IPS DF 6.9 (cell line): ENCODE measurements around the gene KCNT2.

Experiments
- DNase-seq: peaks from one replicate; pipeline ENCODE4 v3.0.0-alpha.2; 2013; ENCODE audit warnings: low read depth, low spot score
- H3K27ac ChIP-seq: one replicate; pipeline ENCODE4 v1.5.1; 2013; ENCODE audit warnings: low read length, control low read depth
- H3K27me3 ChIP-seq: 2 replicates; pipeline ENCODE4 v1.6.1; 2013; ENCODE audit warnings: mild to moderate bottlenecking, low read length; ENCODE audit not compliant: control insufficient read depth, insufficient read depth
- H3K36me3 ChIP-seq: 2 replicates; pipeline ENCODE4 v1.6.1; 2013; ENCODE audit warnings: low read length; ENCODE audit not compliant: control insufficient read depth, insufficient read depth
- H3K4me1 ChIP-seq: 2 replicates; pipeline ENCODE4 v1.6.1; 2013; ENCODE audit warnings: low read length; ENCODE audit not compliant: control insufficient read depth, insufficient read depth
- H3K4me3 ChIP-seq: 2 replicates; pipeline ENCODE4 v1.5.1; 2013; ENCODE audit warnings: mild to moderate bottlenecking, low read length
- H3K9me3 ChIP-seq: 2 replicates; pipeline ENCODE4 v1.6.1; 2013; ENCODE audit warnings: low read length, inconsistent platforms; ENCODE audit not compliant: control insufficient read depth, insufficient read depth
- WGBS: extraction: QIAGEN DNeasy Blood & Tissue Kit; methylation state at CpG from one replicate; pipeline ENCODE4 v1.1.7; 2013; ENCODE audit warnings: mixed read lengths, missing lambda C conversion rate; ENCODE audit not compliant: insufficient read length, insufficient coverage; 5-methylcytosine and 5-hydroxymethylcytosine counted together

Gene KCNT2

DNA sequence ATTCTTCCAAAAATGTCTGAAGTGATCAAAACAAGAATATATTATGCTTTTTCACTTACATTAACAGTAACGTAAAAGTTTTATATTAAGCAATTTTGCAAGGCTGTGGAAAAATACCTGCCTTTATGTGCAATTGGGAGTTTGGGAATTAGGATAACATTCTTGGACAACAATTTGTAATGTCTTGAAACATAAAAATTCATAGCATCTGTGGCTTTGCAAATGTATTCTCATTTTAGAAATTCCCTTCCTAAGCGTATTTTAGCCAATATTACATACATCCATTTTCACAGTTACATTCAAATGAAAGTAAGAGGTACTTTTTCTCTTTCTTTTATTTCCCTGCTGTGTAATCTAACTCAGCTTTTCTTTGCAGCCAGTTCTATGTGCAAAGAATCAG is 30.2 kb upstream of the KCNT2 start:
- H3K27me3 ChIP-seq = no peaks in the 10 kb centered on the region
- WGBS = no CpG with 5 or more reads among the region's 2 CpGs
- no peaks in the 10 kb centered on the region for H3K36me3 ChIP-seq
- H3K27ac ChIP-seq = no peak overlapping the region
- no peaks in the 10 kb centered on the region for H3K9me3 ChIP-seq
- no peak overlapping the region for H3K4me3 ChIP-seq
- no peak for DNase-seq
- no peaks in the 10 kb centered on the region for H3K4me1 ChIP-seq

DNA sequence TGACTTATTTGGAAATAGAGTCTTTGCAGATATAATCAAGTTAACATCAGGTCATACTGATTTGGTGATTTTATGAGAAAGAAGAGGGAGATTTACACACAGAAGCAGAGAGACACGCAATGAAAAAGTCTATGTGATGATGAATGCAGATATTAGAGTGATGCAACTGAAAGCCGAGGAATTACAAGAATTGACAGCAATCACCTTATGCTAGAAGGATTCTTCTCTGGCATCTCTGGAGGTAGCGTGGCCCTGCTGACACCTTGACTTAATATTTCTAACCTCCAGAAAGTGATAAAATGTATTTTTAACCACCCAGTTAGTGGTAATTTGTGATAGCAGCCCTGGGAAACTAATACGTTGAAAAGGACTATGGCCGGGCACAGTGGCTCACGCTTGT is 29.4 kb upstream of the KCNT2 start:
- Histone ChIP-seq H3K4me1 (no peaks in the 10 kb centered on the region), H3K4me3 (no peak overlapping the region), H3K9me3 (no peaks in the 10 kb centered on the region), H3K27ac (no peak overlapping the region), H3K36me3 (no peaks in the 10 kb centered on the region), H3K27me3 (no peaks in the 10 kb centered on the region)
- WGBS = no CpG with 5 or more reads among the region's 6 CpGs
- DNase-seq = no peak

DNA sequence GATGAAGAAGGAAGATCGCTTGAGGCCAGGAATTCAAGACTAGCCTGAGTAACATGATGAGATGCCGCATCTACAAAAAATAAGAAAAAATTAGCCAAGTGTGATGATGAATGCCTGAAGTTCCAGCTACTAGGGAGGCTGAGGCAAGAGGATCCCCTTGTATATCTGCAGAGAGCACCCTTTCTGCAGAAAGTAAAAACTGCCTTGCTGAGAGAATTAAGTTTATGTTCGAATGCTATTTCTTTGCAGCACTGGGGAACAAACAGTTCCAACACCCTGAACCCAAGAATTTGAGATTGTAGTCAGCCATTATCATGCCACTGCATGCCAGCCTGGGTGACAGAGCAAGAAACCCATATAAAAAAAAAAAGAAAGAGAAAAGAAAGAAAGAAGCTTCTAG is 20.6 kb upstream of the KCNT2 start:
- no peak overlapping the region for H3K4me3 ChIP-seq
- no peaks in the 10 kb centered on the region for H3K4me1 ChIP-seq
- H3K9me3 ChIP-seq = no peaks in the 10 kb centered on the region
- WGBS = no CpG with 5 or more reads among the region's 3 CpGs
- DNase-seq = no peak
- no peak overlapping the region for H3K27ac ChIP-seq
- H3K36me3 ChIP-seq = no peaks in the 10 kb centered on the region
- no peaks in the 10 kb centered on the region for H3K27me3 ChIP-seq

DNA sequence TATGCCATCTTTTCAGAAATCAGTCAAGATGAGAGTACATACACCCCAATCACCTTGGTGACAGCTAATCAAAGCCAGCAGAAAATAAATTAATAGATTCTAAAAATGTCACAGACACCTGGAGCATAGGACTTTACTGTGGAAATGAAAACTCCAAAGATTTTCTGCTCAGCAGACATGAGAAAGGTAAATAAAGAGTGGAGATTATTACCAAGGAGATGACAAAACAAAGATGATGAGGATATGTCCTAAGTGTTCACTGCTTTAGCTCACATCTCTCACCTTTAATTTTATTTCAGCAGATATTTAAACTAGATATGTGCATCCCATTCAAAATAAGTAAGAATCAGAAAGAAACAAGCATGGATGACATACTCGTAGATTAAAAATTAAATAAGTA is 14.8 kb upstream of the KCNT2 start:
- Histone ChIP-seq H3K27me3 (no peaks in the 10 kb centered on the region), H3K9me3 (no peaks in the 10 kb centered on the region), H3K36me3 (no peaks in the 10 kb centered on the region), H3K4me1 (no peaks in the 10 kb centered on the region), H3K27ac (no peak overlapping the region), H3K4me3 (no peak overlapping the region)
- DNase-seq = no peak
- WGBS = no CpG with 5 or more reads among the region's 1 CpG

DNA sequence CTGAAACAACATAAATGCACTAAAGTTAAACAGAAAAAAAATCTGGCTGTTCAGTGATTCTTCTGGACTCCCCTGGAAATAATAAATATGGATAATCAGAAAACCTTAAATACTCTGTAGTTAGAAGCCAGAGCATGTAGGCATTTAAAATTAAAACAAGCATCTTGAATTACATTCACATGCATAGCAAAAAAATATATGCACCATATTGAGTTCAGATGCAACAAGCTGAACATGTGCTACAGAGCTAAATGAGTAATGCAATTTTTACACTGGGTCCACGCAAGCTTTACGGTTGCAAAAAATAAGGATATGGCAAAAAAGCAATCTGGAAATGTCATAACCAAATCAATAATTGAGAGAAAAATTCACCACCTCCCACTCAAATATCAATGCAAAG is 11.5 kb upstream of the KCNT2 start:
- H3K27me3 ChIP-seq = no peaks in the 10 kb centered on the region
- H3K27ac ChIP-seq = no peak overlapping the region
- H3K36me3 ChIP-seq = no peaks in the 10 kb centered on the region
- H3K9me3 ChIP-seq = no peaks in the 10 kb centered on the region
- no peak overlapping the region for H3K4me3 ChIP-seq
- WGBS = no CpG with 5 or more reads among the region's 2 CpGs
- no peaks in the 10 kb centered on the region for H3K4me1 ChIP-seq
- no peak for DNase-seq

DNA sequence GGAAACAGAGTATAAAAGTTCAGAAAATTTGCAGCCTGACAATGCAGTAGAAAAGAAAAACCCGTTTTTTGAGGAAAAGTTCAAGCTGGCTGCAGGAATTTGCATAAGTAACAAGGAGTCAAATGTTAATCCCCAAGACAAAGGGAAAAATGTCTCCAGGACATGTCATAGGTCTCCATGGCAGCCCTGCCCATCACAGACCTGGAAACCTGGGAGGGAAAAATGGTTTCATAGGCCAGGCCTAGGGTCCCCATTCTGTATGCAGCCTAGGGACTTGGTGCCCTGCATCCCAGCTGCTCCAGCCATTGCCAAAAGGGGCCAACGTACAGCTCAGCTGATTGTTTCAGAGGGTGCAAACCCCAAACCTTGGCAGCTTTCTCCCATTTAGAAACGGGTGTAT is 3.6 kb upstream of the KCNT2 start:
- WGBS = no CpG with 5 or more reads among the region's 3 CpGs
- Histone ChIP-seq H3K36me3 (no peaks in the 10 kb centered on the region), H3K27ac (no peak overlapping the region), H3K4me1 (peaks cover 3% of the 10 kb centered on the region; the same call in 1 of the 2 replicates), H3K27me3 (no peaks in the 10 kb centered on the region), H3K9me3 (no peaks in the 10 kb centered on the region), H3K4me3 (no peak overlapping the region)
- DNase-seq = no peak

DNA sequence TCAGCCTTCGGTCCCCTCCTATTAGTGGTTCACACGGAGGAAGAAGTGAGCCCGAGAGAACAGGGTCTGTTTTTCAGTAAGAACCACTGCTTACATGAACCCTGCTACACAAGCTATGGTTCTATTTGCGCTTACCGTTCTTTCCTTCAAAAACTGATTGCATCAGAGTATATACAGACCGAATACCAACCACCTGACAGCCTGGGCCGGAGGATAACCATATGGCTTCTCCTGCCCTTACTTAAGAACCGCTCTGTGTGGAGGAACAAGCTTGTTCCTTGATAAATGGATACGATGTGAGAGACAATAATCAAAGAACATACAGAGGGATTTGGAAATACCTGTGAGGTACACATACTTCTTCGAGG is 1.1 kb upstream of the KCNT2 start:
- Histone ChIP-seq H3K27ac (no peak overlapping the region), H3K4me3 (peak overlapping the region; percentile 66; the same call in 1 of the 2 replicates), H3K4me1 (peaks cover 3% of the 10 kb centered on the region; the same call in 1 of the 2 replicates), H3K27me3 (no peaks in the 10 kb centered on the region), H3K36me3 (no peaks in the 10 kb centered on the region), H3K9me3 (no peaks in the 10 kb centered on the region)
- no CpG with 5 or more reads among the region's 10 CpGs for WGBS
- DNase-seq = no peak

DNA sequence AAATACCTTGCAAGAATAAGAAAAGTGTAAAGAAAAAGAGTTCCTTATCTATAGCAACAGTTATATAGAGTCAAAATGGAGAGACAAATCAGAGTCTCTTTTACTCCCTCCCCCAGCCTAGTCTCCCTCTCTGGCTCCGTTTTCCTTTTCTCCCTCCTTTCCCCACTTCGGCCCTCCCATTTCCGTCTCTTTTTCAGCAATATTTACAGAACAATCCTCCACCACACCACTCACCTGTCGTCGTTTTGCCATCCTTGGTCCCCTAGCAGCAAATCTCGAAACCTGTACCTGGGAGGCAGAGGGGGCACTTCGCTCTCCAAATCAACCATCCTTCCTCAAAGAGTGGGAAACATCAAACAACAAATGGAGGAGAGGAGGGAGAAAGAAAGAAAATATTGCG is 259 bp downstream of the KCNT2 start:
- no CpG with 5 or more reads among the region's 8 CpGs for WGBS
- H3K4me3 ChIP-seq = peak overlapping the region; percentile 66
- peak overlapping the region; percentile 84 for H3K27ac ChIP-seq
- H3K4me1 ChIP-seq = peaks cover 3% of the 10 kb centered on the region; the same call in 1 of the 2 replicates
- no peak for DNase-seq
- H3K27me3 ChIP-seq = no peaks in the 10 kb centered on the region
- no peaks in the 10 kb centered on the region for H3K9me3 ChIP-seq
- H3K36me3 ChIP-seq = no peaks in the 10 kb centered on the region

DNA sequence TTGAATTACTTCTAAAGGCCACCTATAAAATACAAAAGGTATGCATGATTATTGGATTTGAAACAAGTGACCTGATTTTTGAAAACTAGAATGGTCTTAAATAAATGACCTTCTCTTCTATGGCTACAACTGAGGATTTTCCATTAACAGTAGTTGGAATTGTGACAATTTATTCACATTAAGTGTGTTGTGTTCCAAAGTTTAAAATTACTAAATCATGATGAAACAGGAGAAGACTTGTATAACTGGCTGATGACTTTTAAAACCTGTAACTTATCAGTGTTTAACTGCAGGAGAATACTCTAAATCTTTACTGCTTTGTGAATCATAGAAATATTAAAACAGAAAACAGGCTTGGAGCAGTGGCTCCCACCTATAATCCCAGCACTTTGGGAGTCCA is 4.6 kb downstream of the KCNT2 start:
- H3K27ac ChIP-seq = no peak overlapping the region
- DNase-seq = no peak
- no peaks in the 10 kb centered on the region for H3K36me3 ChIP-seq
- H3K27me3 ChIP-seq = no peaks in the 10 kb centered on the region
- H3K4me3 ChIP-seq = no peak overlapping the region
- no peaks in the 10 kb centered on the region for H3K4me1 ChIP-seq
- no peaks in the 10 kb centered on the region for H3K9me3 ChIP-seq

DNA sequence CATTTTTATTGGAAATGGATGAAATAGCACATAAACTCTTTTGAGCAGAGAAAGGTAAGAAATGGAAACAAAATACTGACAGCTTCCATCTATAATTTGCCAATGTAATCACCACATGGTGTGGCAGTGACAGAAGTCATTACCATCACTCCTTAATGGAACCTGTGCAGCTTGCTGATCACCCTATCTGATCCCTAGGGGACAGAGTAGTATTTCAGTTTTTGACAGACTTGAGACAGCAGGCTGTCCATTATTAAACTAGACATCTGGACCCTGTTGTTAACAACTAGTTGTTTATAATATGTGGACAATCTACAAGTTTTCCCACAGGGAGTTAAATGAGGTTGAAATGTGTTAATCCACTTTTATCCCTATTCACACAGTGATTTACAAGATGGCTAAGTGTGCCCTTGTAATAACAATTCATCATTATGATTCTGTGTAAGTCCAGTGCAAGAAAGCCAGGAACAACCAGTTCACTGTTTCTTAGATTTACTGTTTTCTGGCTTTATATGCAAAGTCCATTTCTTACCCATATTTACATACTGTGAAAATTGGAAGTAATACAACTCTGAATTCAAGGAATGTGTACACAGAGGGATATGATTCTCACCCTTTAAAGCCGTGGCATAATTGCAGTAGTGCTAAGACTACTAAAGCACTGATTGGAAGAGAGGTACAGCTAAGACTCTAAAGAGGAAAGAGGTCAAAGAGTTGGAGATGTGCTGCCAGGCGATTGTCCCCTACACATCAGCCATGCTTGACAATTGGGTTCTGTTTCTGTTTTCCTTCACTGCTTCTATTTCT is 9.1 kb downstream of the KCNT2 start:
- H3K27ac ChIP-seq = no peak overlapping the region
- no CpG with 5 or more reads among the region's 2 CpGs for WGBS
- DNase-seq = no peak
- no peaks in the 10 kb centered on the region for H3K4me1 ChIP-seq
- H3K9me3 ChIP-seq = no peaks in the 10 kb centered on the region
- no peaks in the 10 kb centered on the region for H3K27me3 ChIP-seq
- H3K36me3 ChIP-seq = no peaks in the 10 kb centered on the region
- no peak overlapping the region for H3K4me3 ChIP-seq

DNA sequence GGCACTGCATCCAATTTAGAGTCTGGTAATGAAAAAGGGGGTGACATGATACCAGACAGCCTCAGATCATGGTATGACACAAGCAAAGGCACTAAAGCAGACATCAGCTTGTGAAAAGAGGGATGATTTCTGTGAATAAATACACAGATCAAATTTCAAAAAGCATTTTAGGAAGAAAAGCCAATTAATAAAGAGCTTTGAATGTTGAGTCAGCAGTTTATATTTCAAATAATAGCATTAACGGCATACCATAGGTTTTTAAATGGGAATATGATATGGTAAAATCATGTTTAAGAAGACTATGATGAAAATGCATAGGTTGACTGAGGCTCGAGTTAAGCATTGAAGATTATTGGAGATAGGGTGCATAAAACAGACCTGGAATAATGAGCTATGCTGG is 13.5 kb downstream of the KCNT2 start:
- H3K4me3 ChIP-seq = no peak overlapping the region
- no peaks in the 10 kb centered on the region for H3K36me3 ChIP-seq
- WGBS = 100% methylated on average over 1 of the region's 2 CpGs
- H3K9me3 ChIP-seq = no peaks in the 10 kb centered on the region
- DNase-seq = no peak
- H3K27me3 ChIP-seq = no peaks in the 10 kb centered on the region
- no peak overlapping the region for H3K27ac ChIP-seq
- no peaks in the 10 kb centered on the region for H3K4me1 ChIP-seq
